GM19324 (cell line): ENCODE measurements around the gene SYS1.

Experiments used
- ATAC-seq: cut with Tn5 transposase; IDR thresholded peaks from one replicate; pipeline ENCODE4 v1.9.1; 2021; ENCODE audit warnings: mild to moderate bottlenecking, moderate library complexity; ENCODE audit not compliant: unreplicated experiment, low FRiP score

The SYS1 gene

DNA sequence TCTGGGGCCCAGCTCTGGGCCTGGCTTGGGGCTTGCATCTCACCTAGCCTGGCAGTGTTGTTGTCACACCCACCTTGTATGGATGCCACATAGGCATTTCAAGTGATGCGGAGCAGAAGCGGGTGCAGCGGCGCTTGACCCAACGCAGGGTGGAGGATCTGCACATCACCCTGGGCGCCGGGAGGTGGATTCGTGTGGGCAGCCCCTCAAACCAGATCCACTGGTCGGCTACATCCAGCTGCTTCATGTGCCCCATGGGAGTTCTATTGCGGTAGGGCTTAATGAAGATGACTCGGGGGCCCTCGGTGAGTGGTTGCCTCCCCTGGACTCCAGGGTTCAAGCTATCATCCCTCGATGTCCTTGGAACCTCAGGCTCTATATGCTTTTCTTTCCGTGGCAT is 12.0 kb downstream of the SYS1 start:
- ATAC-seq, result no peak

DNA sequence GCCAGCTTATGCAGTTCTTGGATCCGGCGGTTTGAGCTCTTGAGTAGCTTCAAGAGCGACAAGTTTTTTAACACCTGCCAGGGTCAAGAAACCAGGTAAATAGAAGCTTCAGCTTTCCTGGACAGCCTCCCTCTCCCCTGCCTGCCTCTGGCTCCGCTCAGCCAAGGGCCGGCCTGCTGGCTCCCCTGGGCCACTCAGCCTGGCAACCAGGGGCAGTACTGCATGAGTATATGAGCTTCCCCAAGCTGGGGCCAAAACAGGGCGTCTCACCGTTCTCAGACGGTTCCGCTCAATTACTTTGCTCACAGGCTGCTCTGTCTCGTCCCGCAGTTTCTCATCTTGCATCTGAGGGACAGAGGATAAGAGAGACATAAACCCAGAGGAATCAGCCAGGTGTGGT is 14.3 kb downstream of the SYS1 start:
- ATAC-seq, result no peak

DNA sequence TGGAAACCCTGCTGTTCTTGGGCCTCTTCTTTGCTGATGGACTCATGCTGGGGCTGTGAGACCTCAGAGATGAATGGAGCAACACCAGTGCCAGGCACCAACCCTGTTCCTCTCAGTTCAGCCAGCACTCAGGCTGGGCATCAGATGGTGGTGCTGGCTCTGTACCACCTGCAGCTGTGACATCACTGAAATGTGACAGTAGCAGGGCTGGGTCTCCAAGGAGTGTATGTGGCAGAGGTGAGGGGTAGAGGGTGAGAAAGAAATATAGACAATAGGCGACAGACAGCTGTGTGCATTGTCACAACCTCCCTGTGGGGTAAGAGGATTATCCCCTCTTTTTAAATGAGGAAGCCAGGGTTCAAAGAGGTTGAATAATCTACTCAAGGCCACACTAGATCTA is 15.2 kb downstream of the SYS1 start, which contains the start of gene TP53TG5:
Gene TP53TG5, minus strand, starts transcription at position 135 of the 400 bp plus-strand sequence. Its CDS starts 89 bp downstream, at position 46.
- no peak for ATAC-seq

DNA sequence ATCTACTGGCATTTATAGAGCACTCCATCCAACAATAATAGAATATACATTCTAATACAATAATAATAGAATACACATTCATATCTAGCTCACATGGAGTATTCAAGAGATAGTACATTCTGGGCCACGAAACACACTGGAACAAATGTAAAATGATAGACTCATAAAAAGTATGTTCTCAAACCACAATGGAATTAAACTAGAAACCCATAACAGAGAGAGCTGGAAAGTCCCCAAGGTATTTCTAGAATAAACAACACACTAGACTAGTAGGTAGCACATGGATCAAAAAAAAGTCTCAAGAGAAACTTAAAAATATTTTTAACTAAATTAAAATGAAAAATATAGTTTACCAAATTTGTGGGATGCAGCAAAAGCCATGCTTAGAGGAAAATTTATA is 24.3 kb downstream of the SYS1 start:
- ATAC-seq, result no peak

DNA sequence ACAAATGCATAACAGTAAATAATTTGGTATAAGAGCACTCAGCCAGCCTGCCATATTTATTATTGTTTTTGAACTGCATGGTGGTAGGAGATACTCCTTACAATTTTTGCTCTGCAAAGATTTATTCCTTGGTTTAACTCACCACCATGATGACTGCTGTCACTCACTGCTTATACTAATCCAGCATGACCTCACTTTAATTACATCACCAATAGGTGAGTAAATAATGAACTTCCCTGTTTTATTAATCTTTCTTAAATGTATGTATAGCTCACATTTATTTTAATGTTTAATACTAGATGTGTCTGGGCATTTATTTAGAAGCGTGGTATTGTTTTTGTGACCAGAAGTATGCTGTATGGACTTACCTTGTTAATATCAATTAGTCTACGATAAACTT is 28.0 kb downstream of the SYS1 start:
- no peak for ATAC-seq

DNA sequence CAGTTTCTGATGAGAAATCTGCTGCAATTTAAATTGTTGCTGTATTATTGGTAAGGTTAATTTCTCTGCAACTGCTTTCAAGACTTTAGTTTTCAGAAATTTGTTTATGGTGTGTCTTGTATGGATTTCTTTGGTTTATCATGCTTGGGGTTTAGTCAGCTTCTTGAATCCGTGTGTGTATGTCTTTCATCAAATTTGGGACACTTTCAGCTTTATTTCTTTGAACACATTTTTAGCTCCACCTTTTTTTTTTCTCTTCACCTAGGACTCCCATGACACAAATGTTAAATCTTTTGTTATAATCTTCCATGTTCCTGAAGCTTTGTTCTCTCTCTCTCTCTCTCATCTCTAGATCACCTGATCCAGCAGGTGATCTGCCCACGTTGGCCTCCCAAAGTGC is 28.6 kb downstream of the SYS1 start:
- no peak for ATAC-seq

DNA sequence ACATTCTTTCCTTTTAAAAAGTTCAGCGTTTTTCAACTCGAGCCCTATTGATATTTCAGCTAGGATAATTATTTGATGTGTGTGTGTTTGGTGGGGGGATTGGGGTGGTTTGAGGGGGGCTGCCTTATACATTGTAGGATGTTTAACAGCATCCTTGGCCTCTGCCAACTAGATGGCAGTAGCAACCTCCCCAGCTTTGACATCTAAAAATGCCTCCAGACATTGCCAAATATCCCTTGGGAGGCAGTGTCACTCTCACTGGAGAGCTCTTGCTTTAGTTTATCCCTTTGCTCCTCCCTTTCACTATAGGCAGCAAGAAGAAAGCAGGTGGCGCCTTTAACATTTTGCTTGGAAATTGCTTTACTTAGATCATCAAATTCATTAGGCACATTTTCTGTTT is 29.8 kb downstream of the SYS1 start:
- no peak for ATAC-seq

DNA sequence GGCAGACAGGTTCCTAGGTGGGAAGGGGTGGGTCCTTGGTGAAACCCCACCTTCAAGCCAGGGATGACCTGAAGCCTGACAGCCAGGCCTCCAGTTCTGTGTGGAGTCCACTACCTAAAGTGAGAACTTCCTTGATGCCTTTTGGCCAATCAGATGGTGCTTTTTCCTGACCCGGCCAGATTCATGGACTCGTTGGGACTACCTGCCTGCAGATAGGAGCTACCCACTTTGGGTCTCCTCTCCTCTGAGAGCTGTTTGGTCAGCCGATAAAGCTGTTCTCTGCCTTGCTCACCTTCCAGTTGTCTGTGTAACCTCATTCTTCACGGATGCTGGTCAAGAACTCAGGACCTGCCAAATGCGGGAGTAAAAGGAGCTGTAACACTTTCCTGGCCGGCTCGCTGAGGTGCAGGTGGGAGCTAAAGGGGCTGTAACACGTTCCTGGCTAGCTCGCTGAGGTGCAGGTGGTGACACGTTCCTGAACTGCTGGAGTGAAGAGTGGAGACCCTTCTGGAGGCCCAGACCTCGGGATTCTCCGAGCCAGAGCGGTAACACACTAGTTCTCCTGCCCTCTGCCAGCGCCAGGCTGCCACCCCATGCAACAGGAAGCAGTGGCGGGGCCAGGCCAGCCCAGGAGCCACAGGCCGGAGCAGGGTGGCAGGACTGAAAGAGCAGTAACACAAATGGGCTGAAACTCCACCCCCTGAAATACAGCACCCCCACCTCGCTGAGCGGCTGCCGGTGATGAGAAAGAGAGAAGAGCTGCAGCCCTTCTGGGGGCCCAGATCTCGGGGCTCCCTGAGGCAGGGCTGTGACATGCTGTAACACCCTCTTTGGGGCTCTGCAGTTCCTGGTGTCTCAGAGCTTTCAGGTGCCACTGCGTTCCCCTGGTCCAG is 31.5 kb downstream of the SYS1 start:
- no peak for ATAC-seq

DNA sequence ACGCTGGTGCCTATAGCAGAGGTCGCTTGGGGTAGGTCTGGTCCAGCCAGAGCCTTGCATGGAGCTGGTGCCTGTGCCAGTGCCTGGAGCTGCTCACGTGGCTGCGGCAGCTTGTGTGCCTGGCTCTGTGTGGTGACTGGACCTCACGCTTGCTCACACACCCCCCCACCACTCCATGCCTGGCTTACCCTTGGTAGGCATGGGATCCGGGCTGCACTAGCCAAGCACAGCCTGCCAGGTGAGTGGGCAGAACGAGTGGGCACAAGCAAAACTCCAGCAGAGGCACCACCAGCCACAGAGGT is 32.1 kb downstream of the SYS1 start:
- no peak for ATAC-seq

DNA sequence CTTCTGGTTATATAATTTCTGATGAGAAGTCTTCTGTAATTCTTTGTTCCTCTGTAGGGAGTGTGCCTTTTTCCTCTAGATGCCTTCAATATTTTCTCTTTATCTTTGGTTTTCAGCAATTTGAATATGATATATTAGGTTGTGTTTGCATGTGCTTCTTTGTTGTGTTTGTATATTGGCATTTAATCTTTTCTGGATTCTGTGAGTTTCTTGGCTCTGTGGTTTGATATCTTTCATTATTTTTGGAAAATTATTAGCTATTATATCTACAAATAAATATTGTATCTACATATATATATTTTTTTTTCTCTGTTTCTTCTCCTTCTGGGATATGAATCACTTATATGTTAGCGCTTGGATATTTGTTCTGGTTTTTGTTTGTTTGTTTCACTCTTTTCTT is 36.1 kb downstream of the SYS1 start:
- ATAC-seq, result no peak

DNA sequence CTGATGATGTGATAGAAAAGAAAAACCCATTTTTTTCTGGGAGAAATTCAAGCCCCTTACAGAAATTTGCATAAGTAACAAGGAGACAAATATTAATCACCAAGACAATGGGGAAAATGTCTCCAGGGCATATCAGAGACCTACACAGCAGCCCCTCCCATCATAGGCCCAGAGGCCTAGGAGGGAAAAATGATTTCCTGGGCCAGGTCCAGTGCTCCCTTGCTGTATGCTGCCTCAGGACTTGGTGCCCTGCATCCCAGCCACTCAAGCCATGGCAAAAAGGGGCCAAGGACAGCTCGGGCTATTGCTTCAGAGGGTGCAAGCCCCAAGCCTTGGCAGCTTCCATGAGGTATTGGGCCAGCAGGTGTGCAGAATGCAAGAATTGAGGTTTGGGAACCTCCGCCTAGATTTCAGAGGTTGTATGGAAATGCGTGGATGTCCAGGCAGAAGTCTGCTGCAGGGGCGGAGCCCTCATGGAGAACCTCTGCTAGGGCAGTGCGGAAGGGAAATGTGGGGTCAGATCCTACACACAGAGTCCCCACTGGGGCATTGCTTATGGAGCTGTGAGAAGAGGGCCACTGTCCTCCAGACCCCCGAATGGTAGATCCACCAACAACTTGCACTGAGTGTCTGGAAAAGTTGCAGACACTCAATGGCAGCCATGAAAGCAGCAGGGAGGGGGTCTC is 37.5 kb downstream of the SYS1 start:
- no peak for ATAC-seq

DNA sequence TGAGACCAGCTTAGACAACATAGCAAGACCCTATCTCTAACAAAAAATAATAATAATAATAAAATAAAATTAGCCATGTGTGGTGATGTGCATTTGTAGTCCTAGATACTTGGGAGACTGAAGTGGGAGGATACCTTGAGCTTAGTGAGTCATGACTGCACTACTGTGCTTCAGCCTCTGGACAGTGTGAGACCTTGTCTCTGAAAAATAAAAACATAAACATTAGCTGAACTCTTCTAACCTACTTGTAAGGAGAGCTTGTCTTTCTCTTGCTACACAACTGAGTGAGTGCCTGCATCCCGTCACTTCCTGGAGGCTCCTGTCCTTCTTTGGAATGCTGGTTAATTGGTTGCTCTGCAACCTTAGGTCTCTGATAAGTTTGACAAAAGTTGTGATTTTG is 40.0 kb downstream of the SYS1 start:
- no peak for ATAC-seq

DNA sequence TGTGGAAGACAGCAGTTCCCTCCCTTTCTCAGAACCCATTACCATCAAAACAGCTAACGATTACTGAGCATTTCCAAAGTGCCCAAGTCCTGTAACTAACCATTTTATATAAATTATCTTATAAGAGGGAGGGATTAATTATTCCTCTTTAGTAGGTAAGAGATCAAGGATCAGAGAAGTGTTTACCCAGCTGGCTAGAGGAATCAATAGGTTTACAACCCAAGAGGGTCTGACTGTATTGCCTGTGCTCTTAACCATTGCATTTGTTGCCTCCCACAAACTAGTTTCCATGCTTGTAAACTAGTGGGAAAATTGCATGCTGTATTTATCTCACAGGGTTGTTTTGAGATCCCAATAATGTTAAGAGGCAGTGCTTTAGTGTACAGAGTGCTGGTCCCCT is 41.5 kb downstream of the SYS1 start:
- ATAC-seq, result no peak

DNA sequence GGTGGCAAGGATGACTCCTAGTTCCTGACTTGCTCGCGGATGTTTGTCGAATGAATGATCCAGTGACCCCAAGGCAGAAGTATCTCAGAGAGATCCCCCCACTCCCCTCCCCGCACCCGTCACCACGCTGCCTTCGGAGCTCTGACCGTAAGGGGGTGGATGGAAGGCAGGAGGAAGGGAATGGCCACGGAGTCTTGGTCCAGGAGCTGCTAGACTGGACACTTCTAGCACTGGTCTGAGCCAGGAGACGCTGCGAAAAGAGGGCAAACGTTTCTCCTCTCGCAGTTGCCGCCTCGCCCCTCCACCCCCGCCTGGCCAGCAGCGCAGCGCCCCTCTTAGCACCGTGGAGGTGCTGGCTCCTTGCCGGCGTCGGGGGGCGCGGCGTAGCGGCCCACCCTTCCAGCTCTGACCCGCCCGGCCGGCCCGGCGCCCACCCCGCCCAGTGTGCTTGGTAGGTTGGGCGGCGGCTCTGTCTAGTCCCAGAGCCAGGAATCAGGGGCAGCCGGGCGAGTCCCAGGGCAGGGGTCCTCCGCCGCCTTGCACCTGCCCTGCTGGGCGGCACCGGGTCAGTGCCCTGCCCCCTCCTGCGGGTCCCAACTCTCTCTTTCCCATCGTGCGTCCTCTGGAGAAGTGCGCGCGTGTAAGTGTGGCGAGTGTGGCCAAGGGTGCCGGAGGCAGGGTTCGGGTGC is 42.8 kb downstream of the SYS1 start:
- ATAC-seq, result no peak

DNA sequence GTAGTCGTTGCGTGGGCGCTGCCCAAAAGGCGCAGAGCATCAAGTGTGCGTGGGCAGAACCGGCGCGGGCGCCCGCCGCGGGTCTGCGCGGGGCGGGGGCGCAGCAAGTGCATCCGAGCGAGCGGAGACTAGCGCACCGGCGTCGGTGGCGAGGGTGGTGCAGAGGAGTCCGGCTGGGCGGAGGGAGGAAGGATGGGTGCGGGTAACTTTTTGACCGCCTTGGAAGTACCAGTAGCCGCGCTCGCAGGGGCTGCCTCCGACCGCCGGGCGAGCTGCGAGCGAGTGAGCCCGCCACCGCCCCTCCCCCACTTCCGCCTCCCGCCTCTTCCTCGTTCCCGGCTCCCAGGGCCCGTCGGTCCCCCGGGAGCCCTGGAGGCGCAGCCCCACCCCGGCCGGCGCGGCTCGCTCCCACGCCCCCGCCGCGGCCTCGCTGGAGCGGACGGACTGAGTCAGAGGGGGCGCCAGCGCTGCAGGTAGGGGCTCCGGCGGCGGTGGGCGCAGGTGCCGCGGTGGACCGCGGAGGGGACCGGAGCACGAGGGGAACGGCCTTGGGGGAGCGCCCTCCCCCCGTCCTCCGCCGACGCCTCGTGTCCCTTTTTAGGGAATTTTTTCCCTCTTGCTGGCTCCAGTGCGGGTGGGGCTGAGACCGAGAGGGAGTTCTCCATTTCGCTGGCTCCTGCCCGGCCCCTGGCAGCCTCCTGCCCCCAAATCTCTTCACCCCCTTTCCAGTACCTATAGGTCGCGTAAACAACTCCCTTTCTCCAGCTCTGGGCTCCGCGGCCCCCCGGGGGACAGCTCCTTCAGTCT is 43.5 kb downstream of the SYS1 start:
- ATAC-seq, result no peak

DNA sequence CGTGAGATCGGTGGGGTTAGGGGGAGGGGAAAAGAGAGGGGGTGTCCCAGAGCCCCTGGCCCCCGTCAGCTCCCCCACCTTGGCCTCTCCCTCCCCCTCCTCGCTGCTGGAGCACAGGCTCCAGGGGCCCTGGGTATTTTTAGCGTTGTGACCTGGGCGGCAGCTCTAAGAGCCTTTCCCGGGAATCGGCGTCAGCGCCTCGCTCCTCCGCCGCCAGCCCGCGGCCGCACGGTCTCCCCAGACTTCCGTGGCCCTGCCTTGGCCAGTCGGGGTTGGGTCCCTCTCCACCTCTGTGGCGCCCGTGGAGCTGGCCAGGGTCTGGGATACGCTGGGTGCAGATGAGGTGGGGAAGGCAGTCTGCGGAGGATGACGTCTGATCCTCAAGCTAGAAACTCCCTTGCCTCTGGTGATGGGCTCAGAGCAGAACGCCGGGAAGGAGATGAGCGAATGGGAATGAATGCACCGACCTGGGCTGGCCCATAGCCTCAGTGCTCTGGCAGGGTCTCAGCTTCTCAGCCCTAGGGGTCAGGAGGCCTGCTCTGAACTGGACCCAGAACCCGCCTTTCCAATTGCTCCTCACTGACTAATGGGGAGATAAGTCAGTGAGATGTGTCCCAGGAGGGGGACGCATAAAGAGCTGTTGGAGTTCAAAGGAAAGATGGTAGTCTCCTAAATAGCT is 44.2 kb downstream of the SYS1 start:
- ATAC-seq, result no peak

DNA sequence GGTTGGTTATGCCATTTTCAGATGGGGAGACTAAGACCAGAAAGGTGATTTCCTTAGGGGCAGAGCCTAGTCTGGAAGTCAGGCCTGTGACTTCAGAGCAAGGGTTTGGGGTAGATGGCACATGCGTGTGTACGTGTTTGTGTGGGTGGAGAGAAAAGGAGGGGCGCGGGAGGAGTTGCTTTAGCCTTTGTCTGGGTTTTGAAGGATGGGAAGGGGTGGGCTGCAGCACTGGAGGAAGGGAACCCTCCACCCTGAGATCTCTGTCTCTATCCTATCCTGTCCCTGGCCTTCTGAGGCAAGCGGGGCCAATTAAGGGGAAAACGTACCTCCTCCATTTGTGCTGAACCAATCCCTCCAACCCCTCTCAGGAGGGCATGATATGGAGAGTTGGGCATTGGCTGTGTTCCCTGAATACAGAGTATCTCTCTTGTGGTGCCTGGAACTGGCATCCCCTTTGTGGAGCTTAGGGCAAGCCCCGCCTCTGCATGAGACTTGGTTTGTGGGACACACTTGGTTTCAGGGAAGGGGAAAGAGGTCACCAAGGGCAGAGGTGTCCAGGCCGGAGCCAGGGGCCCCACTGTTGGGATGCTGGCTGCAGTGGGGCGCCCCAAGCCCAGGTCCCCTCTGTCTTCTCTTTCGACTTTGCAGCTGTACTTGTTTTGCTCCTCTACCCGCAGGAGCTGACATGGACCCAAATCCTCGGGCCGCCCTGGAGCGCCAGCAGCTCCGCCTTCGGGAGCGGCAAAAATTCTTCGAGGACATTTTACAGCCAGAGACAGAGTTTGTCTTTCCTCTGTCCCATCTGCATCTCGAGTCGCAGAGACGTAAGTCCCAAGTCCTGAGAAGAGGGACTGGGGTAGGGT is 45.1 kb downstream of the SYS1 start, which contains the start of gene DBNDD2:
Gene DBNDD2, plus strand, starts transcription at position 507 of the 863 bp plus-strand sequence. Its CDS starts 179 bp downstream, at position 686.
- ATAC-seq, result no peak

DNA sequence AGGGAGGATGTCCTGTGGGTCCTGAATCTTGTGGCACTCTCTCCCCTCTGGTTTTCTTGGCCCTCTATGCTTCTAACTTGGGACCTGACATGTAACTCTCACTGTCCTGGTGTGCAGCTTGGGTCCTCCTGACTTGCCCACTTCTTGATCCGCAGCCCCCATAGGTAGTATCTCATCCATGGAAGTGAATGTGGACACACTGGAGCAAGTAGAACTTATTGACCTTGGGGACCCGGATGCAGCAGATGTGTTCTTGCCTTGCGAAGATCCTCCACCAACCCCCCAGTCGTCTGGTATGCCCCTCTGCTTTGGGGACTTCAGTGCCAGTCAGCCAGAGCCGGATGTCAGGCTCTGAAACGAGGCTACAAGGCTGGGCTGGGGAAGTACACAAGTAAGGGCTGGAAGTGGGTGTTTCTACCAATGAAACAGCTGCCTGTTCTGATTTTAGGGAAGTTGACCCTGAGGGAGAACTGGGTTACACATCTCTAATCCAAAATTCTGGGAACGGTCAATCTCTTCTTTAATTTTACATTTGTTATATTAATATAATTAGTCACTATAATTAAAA is 45.8 kb downstream of the SYS1 start:
- no peak for ATAC-seq
